HL-60 (cell line): ENCODE data around the gene ZNF423.

Source experiments
- DNase-seq, 2 experiments: peaks; one replicate each; pipeline ENCODE4 v3.0.0-alpha.2; 2010 to 2020; ENCODE audit warnings: low read depth in 1 of 2, low spot score in 1 of 2
- H3K27ac ChIP-seq: fragments of 250-450 bp; sonication (Bioruptor Pico); replicated peaks from 2 replicates; pipeline ENCODE4 v1.5.1; 2020; ENCODE audit warnings: mild to moderate bottlenecking, moderate library complexity
- H3K27me3 ChIP-seq: fragments of 250-450 bp; sonication (Bioruptor Pico); 2 replicates; pipeline ENCODE4 v1.5.1; 2021; ENCODE audit warnings: mild to moderate bottlenecking, moderate library complexity; ENCODE audit not compliant: insufficient read depth, poor library complexity, severe bottlenecking
- H3K4me3 ChIP-seq: replicated peaks from 2 replicates; pipeline ENCODE4 v1.5.1; 2011; ENCODE audit warnings: mild to moderate bottlenecking, control low read depth, low read length; ENCODE audit not compliant: insufficient read depth
- CTCF ChIP-seq: IDR thresholded peaks from one replicate; pipeline ENCODE4 v1.5.1; 2011; ENCODE audit warnings: low read length, control low read depth, inconsistent platforms; ENCODE audit not compliant: insufficient read depth
- GABPA ChIP-seq: IDR thresholded peaks from 2 replicates; pipeline ENCODE4 v1.6.1; 2012; ENCODE audit warnings: low read depth
- POLR2AphosphoS5 ChIP-seq: IDR thresholded peaks from 2 replicates; pipeline ENCODE4 v1.6.1; 2012; ENCODE audit warnings: low read depth
- REST ChIP-seq: IDR thresholded peaks from 2 replicates; pipeline ENCODE4 v1.6.1; 2012; ENCODE audit warnings: low read depth; ENCODE audit not compliant: insufficient replicate concordance
- SPI1 ChIP-seq: IDR thresholded peaks from 2 replicates; pipeline ENCODE4 v1.6.1; 2012; ENCODE audit warnings: low read depth, mild to moderate bottlenecking, borderline replicate concordance

The ZNF423 gene

GRCh38 chr16:49889725-49890397 lies 33.9 kb upstream of the ZNF423 start:
- Histone ChIP-seq H3K27me3 (no peaks in the 10 kb centered on the region), H3K27ac (no peak overlapping the region), H3K4me3 (no peak overlapping the region)
- TF ChIP-seq POLR2AphosphoS5 (no peak), REST (no peak), SPI1 (no peak), GABPA (no peak), CTCF (no peak)
- no peak for DNase-seq

- TF ChIP-seq POLR2AphosphoS5 (no peak), CTCF (no peak), SPI1 (no peak), GABPA (no peak), REST (no peak)
- DNase-seq: no peak
- Histone ChIP-seq H3K4me3 (no peak overlapping the region), H3K27me3 (no peaks in the 10 kb centered on the region), H3K27ac (no peak overlapping the region)
These were observed 30.7 kb upstream of the ZNF423 start for GRCh38 chr16:49886554-49887094.

GRCh38 chr16:49884033-49885015 lies 28.4 kb upstream of the ZNF423 start:
- no peak for DNase-seq
- H3K27me3 ChIP-seq: no peaks in the 10 kb centered on the region
- H3K27ac ChIP-seq: no peak overlapping the region
- no peak for TF ChIP-seq CTCF
- no peak overlapping the region for H3K4me3 ChIP-seq
